LNCAP (cell line): ENCODE measurements around the gene NRF1.

Source experiments
- CTCF ChIP-seq: fragments of 450-650 bp; IDR thresholded peaks from 2 replicates; pipeline ENCODE4 v1.5.1; 2017; ENCODE audit warnings: mild to moderate bottlenecking

The NRF1 gene

GRCh38 chr7:129769866-129770808 lies 158.6 kb downstream of the NRF1 start:
- no peak for TF ChIP-seq CTCF

- TF ChIP-seq CTCF, result no peak
Observed at GRCh38 chr7:129771201-129771927, 159.8 kb downstream of the NRF1 start.

- no peak for TF ChIP-seq CTCF
Observed at GRCh38 chr7:129771928-129772479, 160.5 kb downstream of the NRF1 start.

GRCh38 chr7:129772646-129773280 lies 161.2 kb downstream of the NRF1 start:
- no peak for TF ChIP-seq CTCF

- TF ChIP-seq CTCF, result no peak
Observed at GRCh38 chr7:129773328-129773731, 161.8 kb downstream of the NRF1 start.

- TF ChIP-seq CTCF, result no peak
Observed at GRCh38 chr7:129773871-129774270, 162.4 kb downstream of the NRF1 start.

GRCh38 chr7:129774359-129774758 lies 162.8 kb downstream of the NRF1 start:
- no peak for TF ChIP-seq CTCF
